Fibroblast of villous mesenchyme (primary cell): ENCODE measurements around the gene MAS1. TPM values are rescaled to one million over a fixed set of nuclear protein-coding genes. Genes with fewer than 3 reads are reported as not detected.

ENCODE experiments used
- DNase-seq: peaks from one replicate; pipeline ENCODE4 v3.0.0-alpha.2; 2010; ENCODE audit warnings: low read depth
- H3K4me3 ChIP-seq: 2 replicates; pipeline ENCODE4 v1.5.1; 2011; ENCODE audit warnings: low read depth, mild to moderate bottlenecking, low read length
- CTCF ChIP-seq: IDR thresholded peaks from 2 replicates; pipeline ENCODE4 v1.5.1; 2012; ENCODE audit warnings: low read depth, mild to moderate bottlenecking, low read length; ENCODE audit not compliant: insufficient read depth
- total RNA-seq: library from RNA; depleted of rRNA; stranded (reverse); fragments of >200 nt; gene quantifications from 2 replicates; pipeline ENCODE4 v1.2.3, GENCODE V29; 2012

Gene MAS1
- total RNA-seq, 1 donor, result not detected

- no peak for DNase-seq
- no peak overlapping the region for H3K4me3 ChIP-seq
- TF ChIP-seq CTCF, result no peak
Measured at GRCh38 chr6:159926542-159927203, 35.9 kb downstream of the MAS1 start.

- no peak for DNase-seq
- no peak for TF ChIP-seq CTCF
Measured at GRCh38 chr6:159929819-159930218, 39.0 kb downstream of the MAS1 start.

GRCh38 chr6:159931112-159931511, 40.3 kb downstream of the MAS1 start:
- no peak overlapping the region for H3K4me3 ChIP-seq
- no peak for DNase-seq
- TF ChIP-seq CTCF, result no peak

More at GRCh38 chr6:159929819-159930218, 39.0 kb downstream of the MAS1 start:
- H3K4me3 ChIP-seq, result no peak overlapping the region

- DNase-seq, result no peak
- no peak for TF ChIP-seq CTCF
- H3K4me3 ChIP-seq, result no peak overlapping the region
Measured at GRCh38 chr6:159931846-159932245, 41.1 kb downstream of the MAS1 start.

GRCh38 chr6:159933077-159933476, 42.3 kb downstream of the MAS1 start:
- TF ChIP-seq CTCF, result no peak
- no peak overlapping the region for H3K4me3 ChIP-seq
- DNase-seq, result no peak

- no peak for DNase-seq
- no peak overlapping the region for H3K4me3 ChIP-seq
- no peak for TF ChIP-seq CTCF
Measured at GRCh38 chr6:159934181-159934580, 43.4 kb downstream of the MAS1 start.

GRCh38 chr6:159935065-159935464, 44.3 kb downstream of the MAS1 start:
- DNase-seq, result no peak
- no peak overlapping the region for H3K4me3 ChIP-seq
- TF ChIP-seq CTCF, result no peak
